ENCODE data around the gene DDX24.

DDX24 gene

DNA sequence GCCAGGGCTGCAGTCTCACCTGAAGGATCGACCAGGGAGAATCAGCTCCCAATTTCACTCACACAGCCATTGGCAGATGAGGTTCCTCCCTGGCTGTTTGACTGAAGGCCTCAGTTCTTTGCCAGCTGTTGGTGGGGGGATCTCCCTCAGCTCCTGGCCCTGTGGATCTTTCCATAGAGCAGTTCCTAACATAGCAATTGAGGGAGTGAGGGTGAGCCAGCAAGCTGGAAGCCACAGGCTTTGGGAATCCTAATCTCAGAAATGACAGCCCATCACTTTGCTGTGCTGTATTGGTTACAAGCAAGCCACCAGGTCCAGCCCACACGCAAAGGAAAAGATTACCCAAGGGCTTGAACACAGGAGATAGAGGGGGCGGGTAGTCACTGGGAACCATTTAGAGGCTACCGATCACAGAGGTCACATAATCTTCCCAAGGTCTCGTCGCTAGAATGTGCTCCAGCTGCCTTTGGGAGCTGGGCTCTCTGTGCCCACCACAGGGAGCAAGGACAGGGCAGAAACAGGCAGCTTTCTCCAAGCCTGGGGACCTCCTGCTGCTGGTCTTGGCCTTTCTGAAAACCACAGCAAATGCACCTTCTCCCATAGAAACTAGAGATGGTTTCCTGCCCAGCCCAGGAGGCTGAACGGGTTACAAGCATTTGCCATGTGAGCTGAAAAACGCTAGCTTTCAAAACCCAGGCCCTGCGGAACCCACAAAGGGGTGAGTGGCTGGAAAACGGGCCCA, 59.4 kb downstream of the DDX24 start:
- Histone ChIP-seq H3K27me3 (ENCODE audit: control insufficient read depth, insufficient read depth, low read length) (no peaks in the 10 kb centered on the region), H3K4me1 (ENCODE audit: control insufficient read depth, insufficient read depth, low read length) (peaks cover 11% of the 10 kb centered on the region), H3K4me3 (ENCODE audit: low read depth, low read length) (no peak overlapping the region), H3K36me3 (ENCODE audit: control insufficient read depth, insufficient read depth, low read length) (no peaks in the 10 kb centered on the region), H3K9ac (ENCODE audit: low read depth, low read length) (no peak overlapping the region), H3K27ac (ENCODE audit: low read depth, low read length) (no peak overlapping the region), H3K9me3 (ENCODE audit: control insufficient read depth, insufficient read depth, low read length) (no peaks in the 10 kb centered on the region)

DNA sequence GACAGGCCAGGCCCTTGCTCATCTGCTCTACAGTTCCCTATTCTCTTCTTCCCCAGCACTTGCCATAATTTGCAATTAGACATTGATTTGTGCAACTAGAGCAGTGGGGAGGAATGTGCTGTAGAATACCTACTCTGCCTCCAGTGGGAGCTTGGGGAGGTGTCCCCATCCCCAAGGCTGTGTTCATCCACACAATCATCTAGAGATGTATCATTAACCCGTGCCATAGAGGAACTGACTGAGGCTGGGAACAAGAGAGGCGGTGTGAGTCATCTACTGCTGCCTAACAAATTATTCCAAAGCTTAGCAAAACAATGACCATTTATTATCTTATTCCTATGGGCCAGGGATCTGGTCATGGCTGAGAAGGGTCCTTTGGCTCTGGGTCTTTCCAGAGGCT, 60.0 kb downstream of the DDX24 start:
- Histone ChIP-seq H3K9me3 (ENCODE audit: control insufficient read depth, insufficient read depth, low read length) (no peaks in the 10 kb centered on the region), H3K4me3 (ENCODE audit: low read depth, low read length) (no peak overlapping the region), H3K27me3 (ENCODE audit: control insufficient read depth, insufficient read depth, low read length) (no peaks in the 10 kb centered on the region), H3K36me3 (ENCODE audit: control insufficient read depth, insufficient read depth, low read length) (no peaks in the 10 kb centered on the region), H3K9ac (ENCODE audit: low read depth, low read length) (no peak overlapping the region), H3K4me1 (ENCODE audit: control insufficient read depth, insufficient read depth, low read length) (peaks cover 11% of the 10 kb centered on the region), H3K27ac (ENCODE audit: low read depth, low read length) (no peak overlapping the region)

DNA sequence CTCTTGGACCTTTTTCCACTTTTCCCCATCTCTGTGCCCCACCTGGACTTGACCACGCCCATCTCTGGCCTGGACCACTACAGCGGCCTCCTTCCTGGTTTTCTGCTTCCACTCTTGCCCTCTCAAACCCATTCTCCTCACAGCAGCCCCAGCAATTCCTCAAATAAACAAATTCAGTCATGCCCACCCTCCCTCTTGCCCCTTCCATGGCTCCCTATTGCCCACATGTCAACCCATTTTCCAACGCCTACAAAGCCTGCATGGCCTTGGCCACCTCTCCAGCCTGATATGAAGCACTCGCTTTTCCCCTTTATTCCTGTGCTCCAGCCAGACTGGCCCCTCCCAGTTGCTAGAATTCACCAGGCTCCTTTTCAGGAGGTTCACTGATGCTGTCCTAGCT, 60.7 kb downstream of the DDX24 start:
- Histone ChIP-seq H3K4me3 (ENCODE audit: low read depth, low read length) (no peak overlapping the region), H3K36me3 (ENCODE audit: control insufficient read depth, insufficient read depth, low read length) (no peaks in the 10 kb centered on the region), H3K27me3 (ENCODE audit: control insufficient read depth, insufficient read depth, low read length) (no peaks in the 10 kb centered on the region), H3K9ac (ENCODE audit: low read depth, low read length) (no peak overlapping the region), H3K27ac (ENCODE audit: low read depth, low read length) (no peak overlapping the region), H3K4me1 (ENCODE audit: control insufficient read depth, insufficient read depth, low read length) (peaks cover 11% of the 10 kb centered on the region), H3K9me3 (ENCODE audit: control insufficient read depth, insufficient read depth, low read length) (no peaks in the 10 kb centered on the region)

DNA sequence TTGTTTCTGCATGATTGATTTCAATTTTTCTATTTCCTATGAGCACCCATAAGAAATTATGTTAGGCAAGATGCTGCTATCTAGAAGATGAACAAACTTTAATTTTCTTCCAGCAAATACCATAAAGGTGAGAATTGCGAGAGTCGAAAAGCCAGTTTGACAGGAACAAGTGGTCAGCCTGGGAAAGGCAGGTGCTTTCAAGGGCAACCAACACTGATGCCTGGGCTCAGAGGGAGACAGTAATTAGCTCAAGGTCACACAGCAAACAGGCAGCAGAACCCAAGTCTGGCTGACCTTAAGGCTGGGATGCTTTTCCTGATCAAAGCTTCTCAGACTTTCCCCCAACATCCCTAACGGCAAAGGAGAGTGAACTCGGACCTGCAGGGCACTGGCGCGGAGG, 61.7 kb downstream of the DDX24 start:
- Histone ChIP-seq H3K27me3 (ENCODE audit: control insufficient read depth, insufficient read depth, low read length) (no peaks in the 10 kb centered on the region), H3K36me3 (ENCODE audit: control insufficient read depth, insufficient read depth, low read length) (no peaks in the 10 kb centered on the region), H3K9ac (ENCODE audit: low read depth, low read length) (no peak overlapping the region), H3K4me1 (ENCODE audit: control insufficient read depth, insufficient read depth, low read length) (peaks cover 11% of the 10 kb centered on the region), H3K27ac (ENCODE audit: low read depth, low read length) (no peak overlapping the region), H3K4me3 (ENCODE audit: low read depth, low read length) (no peak overlapping the region), H3K9me3 (ENCODE audit: control insufficient read depth, insufficient read depth, low read length) (no peaks in the 10 kb centered on the region)

DNA sequence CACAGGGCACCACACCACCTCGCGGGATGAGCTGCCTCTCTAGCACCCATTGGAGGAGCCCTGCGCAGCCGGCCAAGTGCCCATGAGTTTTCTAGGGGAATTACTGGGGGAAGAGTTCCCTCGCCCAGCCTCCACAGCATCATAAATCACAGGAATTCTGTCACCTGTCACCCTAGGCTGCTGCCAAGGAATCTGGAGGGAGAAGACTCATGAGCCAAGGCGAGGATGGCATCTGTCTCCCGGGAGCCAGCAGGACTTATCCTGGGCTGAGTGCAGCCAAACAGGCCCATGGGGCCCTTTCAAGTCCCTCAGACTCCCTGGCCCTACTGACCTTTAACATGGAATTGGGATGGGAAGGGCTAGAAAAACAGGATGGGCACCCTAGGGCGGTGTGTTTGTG, 62.7 kb downstream of the DDX24 start:
- H3K9me3 ChIP-seq (ENCODE audit: control insufficient read depth, insufficient read depth, low read length) = no peaks in the 10 kb centered on the region
- no peak overlapping the region for H3K9ac ChIP-seq (ENCODE audit: low read depth, low read length)
- no peak overlapping the region for H3K27ac ChIP-seq (ENCODE audit: low read depth, low read length)
- peaks cover 11% of the 10 kb centered on the region for H3K4me1 ChIP-seq (ENCODE audit: control insufficient read depth, insufficient read depth, low read length)
- H3K4me3 ChIP-seq (ENCODE audit: low read depth, low read length) = no peak overlapping the region
- H3K27me3 ChIP-seq (ENCODE audit: control insufficient read depth, insufficient read depth, low read length) = no peaks in the 10 kb centered on the region
- no peaks in the 10 kb centered on the region for H3K36me3 ChIP-seq (ENCODE audit: control insufficient read depth, insufficient read depth, low read length)

DNA sequence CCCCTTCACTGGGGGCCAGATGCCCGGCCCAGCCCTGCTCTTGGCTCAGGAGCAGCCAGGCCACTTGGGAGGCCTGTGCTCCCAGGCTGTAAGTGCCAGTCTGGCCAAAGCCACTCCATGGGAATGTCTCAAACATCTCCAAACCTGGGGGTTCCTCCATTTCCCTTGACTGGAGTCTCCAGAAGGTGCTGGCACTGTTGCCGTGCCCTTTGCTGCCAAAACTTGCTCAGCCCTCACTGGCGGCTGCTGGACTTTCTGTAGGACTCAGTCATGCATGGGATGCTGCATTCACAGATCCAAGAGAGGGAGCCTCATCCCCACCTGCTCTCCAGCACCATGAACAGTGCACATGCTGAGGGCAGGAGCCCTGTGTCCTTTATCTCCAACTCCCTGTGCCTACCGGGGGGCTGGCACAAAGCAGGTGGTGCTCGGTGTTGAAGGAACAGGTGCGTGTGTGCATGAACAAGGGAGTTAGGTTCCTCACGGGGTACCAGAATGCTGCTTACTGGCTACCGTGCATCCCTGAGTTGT, 64.5 kb downstream of the DDX24 start:
- Histone ChIP-seq H3K27ac (ENCODE audit: low read depth, low read length) (no peak overlapping the region), H3K36me3 (ENCODE audit: control insufficient read depth, insufficient read depth, low read length) (no peaks in the 10 kb centered on the region), H3K9ac (ENCODE audit: low read depth, low read length) (no peak overlapping the region), H3K27me3 (ENCODE audit: control insufficient read depth, insufficient read depth, low read length) (no peaks in the 10 kb centered on the region), H3K4me1 (ENCODE audit: control insufficient read depth, insufficient read depth, low read length) (no peaks in the 10 kb centered on the region), H3K9me3 (ENCODE audit: control insufficient read depth, insufficient read depth, low read length) (no peaks in the 10 kb centered on the region), H3K4me3 (ENCODE audit: low read depth, low read length) (no peak overlapping the region)

DNA sequence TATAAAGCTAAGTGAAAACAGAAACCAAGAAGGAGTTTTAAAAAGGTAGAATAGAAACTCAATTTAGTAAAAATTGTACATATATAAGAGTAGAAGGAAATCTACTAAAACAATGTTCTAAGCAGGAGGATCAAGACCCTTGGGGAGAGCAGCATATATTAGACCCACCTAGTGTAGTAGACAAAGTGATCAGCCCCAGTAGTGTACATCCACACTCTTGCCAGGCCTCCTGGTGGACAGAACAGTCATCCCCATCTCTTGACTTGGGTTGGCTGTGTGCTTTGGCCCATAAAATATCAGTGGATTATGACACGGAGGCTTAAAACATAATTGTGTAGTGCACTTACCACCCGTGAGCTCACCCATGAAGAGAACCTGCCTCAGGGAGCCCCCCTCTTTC, 65.8 kb downstream of the DDX24 start:
- Histone ChIP-seq H3K27me3 (ENCODE audit: control insufficient read depth, insufficient read depth, low read length) (no peaks in the 10 kb centered on the region), H3K4me1 (ENCODE audit: control insufficient read depth, insufficient read depth, low read length) (no peaks in the 10 kb centered on the region), H3K9ac (ENCODE audit: low read depth, low read length) (no peak overlapping the region), H3K4me3 (ENCODE audit: low read depth, low read length) (no peak overlapping the region), H3K27ac (ENCODE audit: low read depth, low read length) (no peak overlapping the region), H3K36me3 (ENCODE audit: control insufficient read depth, insufficient read depth, low read length) (no peaks in the 10 kb centered on the region), H3K9me3 (ENCODE audit: control insufficient read depth, insufficient read depth, low read length) (no peaks in the 10 kb centered on the region)

DNA sequence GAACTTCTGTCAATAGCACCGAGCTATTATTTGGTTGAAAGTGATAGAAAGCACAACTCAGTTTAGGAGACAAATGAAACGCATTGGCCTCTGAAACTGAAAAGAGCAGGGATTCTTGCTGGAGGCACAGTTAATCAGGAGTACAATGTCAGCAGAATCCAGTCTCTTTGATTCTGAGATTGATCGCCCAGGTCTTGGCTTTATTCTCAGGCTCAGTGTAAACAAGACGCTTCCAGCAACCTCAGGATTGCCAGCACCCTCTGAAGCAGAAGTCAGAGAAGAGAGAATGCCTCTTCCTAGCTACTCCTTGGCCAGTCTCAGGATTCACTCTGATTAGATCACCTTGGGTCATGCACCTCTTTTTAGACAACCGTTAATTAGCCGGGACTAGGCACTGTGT, 66.6 kb downstream of the DDX24 start:
- no peaks in the 10 kb centered on the region for H3K4me1 ChIP-seq (ENCODE audit: control insufficient read depth, insufficient read depth, low read length)
- H3K27ac ChIP-seq (ENCODE audit: low read depth, low read length) = no peak overlapping the region
- no peaks in the 10 kb centered on the region for H3K27me3 ChIP-seq (ENCODE audit: control insufficient read depth, insufficient read depth, low read length)
- no peak overlapping the region for H3K9ac ChIP-seq (ENCODE audit: low read depth, low read length)
- no peaks in the 10 kb centered on the region for H3K36me3 ChIP-seq (ENCODE audit: control insufficient read depth, insufficient read depth, low read length)
- H3K9me3 ChIP-seq (ENCODE audit: control insufficient read depth, insufficient read depth, low read length) = no peaks in the 10 kb centered on the region
- H3K4me3 ChIP-seq (ENCODE audit: low read depth, low read length) = no peak overlapping the region

DNA sequence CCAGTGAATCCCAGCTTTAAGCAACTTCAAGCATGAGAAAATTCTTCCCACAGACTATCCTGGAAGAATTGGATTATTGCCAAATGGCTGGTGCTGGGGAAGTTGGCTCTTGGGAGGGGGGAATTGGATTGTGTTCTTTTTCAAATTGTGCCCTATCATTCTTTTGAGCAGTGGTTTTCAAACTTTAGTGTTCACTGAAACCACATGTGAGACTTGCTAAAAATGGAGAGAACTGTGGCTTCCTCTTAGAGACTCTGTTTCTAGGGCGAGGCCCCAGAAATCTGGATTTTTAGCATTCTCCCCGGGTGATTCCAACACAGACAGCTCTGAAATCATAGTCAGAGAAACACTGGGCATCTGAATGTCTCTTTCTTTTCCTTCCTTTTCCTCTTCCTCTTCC, 69.2 kb downstream of the DDX24 start:
- Histone ChIP-seq H3K9ac (ENCODE audit: low read depth, low read length) (no peak overlapping the region), H3K9me3 (ENCODE audit: control insufficient read depth, insufficient read depth, low read length) (no peaks in the 10 kb centered on the region), H3K4me3 (ENCODE audit: low read depth, low read length) (no peak overlapping the region), H3K27ac (ENCODE audit: low read depth, low read length) (no peak overlapping the region), H3K36me3 (ENCODE audit: control insufficient read depth, insufficient read depth, low read length) (no peaks in the 10 kb centered on the region), H3K4me1 (ENCODE audit: control insufficient read depth, insufficient read depth, low read length) (no peaks in the 10 kb centered on the region), H3K27me3 (ENCODE audit: control insufficient read depth, insufficient read depth, low read length) (no peaks in the 10 kb centered on the region)

DNA sequence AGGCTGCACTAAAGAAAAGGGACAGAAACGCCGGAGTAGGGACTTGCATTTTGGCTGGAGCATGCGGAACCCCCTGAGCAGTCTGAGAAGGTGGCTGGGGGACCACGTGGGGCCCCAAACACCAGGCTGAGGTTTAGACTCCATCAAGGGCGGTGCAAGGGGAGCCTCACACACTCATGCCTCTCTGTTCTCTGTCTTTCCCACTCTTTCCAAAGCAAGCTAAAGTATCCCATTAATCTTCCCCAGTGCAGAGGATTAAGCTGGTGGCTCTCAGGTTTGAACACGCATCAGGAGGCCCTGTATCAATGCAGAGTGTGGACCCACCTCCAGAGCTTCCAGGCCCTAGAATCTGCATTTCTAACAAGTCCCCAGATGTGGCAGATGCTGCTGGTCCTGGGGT, 70.4 kb downstream of the DDX24 start:
- H3K4me3 ChIP-seq (ENCODE audit: low read depth, low read length) = no peak overlapping the region
- no peaks in the 10 kb centered on the region for H3K4me1 ChIP-seq (ENCODE audit: control insufficient read depth, insufficient read depth, low read length)
- no peak overlapping the region for H3K27ac ChIP-seq (ENCODE audit: low read depth, low read length)
- no peak overlapping the region for H3K9ac ChIP-seq (ENCODE audit: low read depth, low read length)
- no peaks in the 10 kb centered on the region for H3K27me3 ChIP-seq (ENCODE audit: control insufficient read depth, insufficient read depth, low read length)
- H3K9me3 ChIP-seq (ENCODE audit: control insufficient read depth, insufficient read depth, low read length) = no peaks in the 10 kb centered on the region
- no peaks in the 10 kb centered on the region for H3K36me3 ChIP-seq (ENCODE audit: control insufficient read depth, insufficient read depth, low read length)

DNA sequence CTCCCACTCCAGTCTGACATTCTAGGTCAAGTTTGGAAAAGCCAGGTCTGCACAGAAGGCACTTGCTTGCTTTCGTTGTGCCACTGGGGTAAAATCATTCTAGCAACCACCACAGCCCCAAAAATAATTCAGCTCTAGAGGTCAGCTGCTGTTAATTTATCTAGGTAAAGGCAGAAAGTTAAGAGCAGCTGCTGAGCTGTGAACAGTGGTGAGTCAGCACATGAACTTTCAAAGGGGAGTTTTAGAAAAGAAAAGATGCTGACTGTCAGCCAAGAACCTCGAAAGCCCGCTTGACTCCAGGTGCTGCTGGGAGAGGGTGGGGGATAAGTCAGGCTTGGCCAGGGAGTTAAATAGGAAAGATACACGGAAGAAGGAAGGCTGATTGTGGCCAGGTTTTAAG, 71.2 kb downstream of the DDX24 start:
- Histone ChIP-seq H3K9ac (ENCODE audit: low read depth, low read length) (no peak overlapping the region), H3K36me3 (ENCODE audit: control insufficient read depth, insufficient read depth, low read length) (no peaks in the 10 kb centered on the region), H3K4me1 (ENCODE audit: control insufficient read depth, insufficient read depth, low read length) (no peaks in the 10 kb centered on the region), H3K9me3 (ENCODE audit: control insufficient read depth, insufficient read depth, low read length) (no peaks in the 10 kb centered on the region), H3K4me3 (ENCODE audit: low read depth, low read length) (no peak overlapping the region), H3K27me3 (ENCODE audit: control insufficient read depth, insufficient read depth, low read length) (no peaks in the 10 kb centered on the region), H3K27ac (ENCODE audit: low read depth, low read length) (no peak overlapping the region)

Measured in HUES48 (cell line).